ENCODE data around the gene GSTA5. TPM values are rescaled to one million over a fixed set of nuclear protein-coding genes. Genes with fewer than 3 reads are reported as not detected.
A peak's percentile ranks its signal among the peaks of the same experiment; 100 is the strongest.
"Not testable (repeated sequence)": the region's sequence is repeated elsewhere in the genome, so short reads cannot be mapped to it uniquely, and the experiment has no call there.

The GSTA5 gene
- polyA plus RNA-seq, 1 donor = not detected

GRCh38 chr6:52830869-52831268, 9.7 kb downstream of the GSTA5 start:
- not testable (repeated sequence) for DNase-seq

GRCh38 chr6:52829046-52829817, 11.4 kb downstream of the GSTA5 start:
- no peak for DNase-seq

GRCh38 chr6:52828621-52829020, 12.0 kb downstream of the GSTA5 start:
- DNase-seq = not testable (repeated sequence)

GRCh38 chr6:52827073-52827783, 13.4 kb downstream of the GSTA5 start:
- DNase-seq = not testable (repeated sequence)

GRCh38 chr6:52826513-52826912, 14.1 kb downstream of the GSTA5 start:
- DNase-seq = no peak

GRCh38 chr6:52825900-52826459, 14.6 kb downstream of the GSTA5 start:
- not testable (repeated sequence) for DNase-seq

GRCh38 chr6:52825270-52825793, 15.3 kb downstream of the GSTA5 start:
- not testable (repeated sequence) for DNase-seq

- no peak for DNase-seq
Observed at GRCh38 chr6:52821842-52822241, 18.8 kb downstream of the GSTA5 start.

- DNase-seq = no peak
Observed at GRCh38 chr6:52820198-52820597, 20.4 kb downstream of the GSTA5 start.

- peak; percentile 1 for DNase-seq
Observed at GRCh38 chr6:52815167-52816092, 25.2 kb downstream of the GSTA5 start.

GRCh38 chr6:52814545-52814944, 26.1 kb downstream of the GSTA5 start:
- not testable (repeated sequence) for DNase-seq

- DNase-seq = not testable (repeated sequence)
Observed at GRCh38 chr6:52809777-52810176, 30.8 kb downstream of the GSTA5 start.

- no peak for DNase-seq
Observed at GRCh38 chr6:52808660-52809059, 32.0 kb downstream of the GSTA5 start.

- DNase-seq = not testable (repeated sequence)
Observed at GRCh38 chr6:52803668-52804255, 36.9 kb downstream of the GSTA5 start, which contains the start of gene GSTA1. Gene GSTA1 (minus strand): TSS chr6:52803816. CDS start chr6:52799267, 4,549 bp downstream.

- DNase-seq = no peak
Observed at GRCh38 chr6:52802806-52803205, 37.8 kb downstream of the GSTA5 start.

- DNase-seq = no peak
Observed at GRCh38 chr6:52801188-52801841, 39.3 kb downstream of the GSTA5 start.

- not testable (repeated sequence) for DNase-seq
Observed at GRCh38 chr6:52799272-52799671, 41.3 kb downstream of the GSTA5 start.

GRCh38 chr6:52794366-52794765, 46.2 kb downstream of the GSTA5 start:
- DNase-seq = not testable (repeated sequence)

- no peak for DNase-seq
Observed at GRCh38 chr6:52790861-52791260, 49.8 kb downstream of the GSTA5 start.

- not testable (repeated sequence) for DNase-seq
Observed at GRCh38 chr6:52789658-52790057, 51.0 kb downstream of the GSTA5 start.

- no peak for DNase-seq
Observed at GRCh38 chr6:52788478-52788877, 52.1 kb downstream of the GSTA5 start.
